ENCODE measurements around the gene CNIH2. TPM values are rescaled to one million over a fixed set of nuclear protein-coding genes. Genes with fewer than 3 reads are reported as not detected.

The CNIH2 gene
- total RNA-seq, 4 donors from 2014 or later: not detected

Other genes starting within 250 kb of the CNIH2 start
- gene GAL3ST3, start 229.0 kb upstream of the CNIH2 start, total RNA-seq: not detected
- gene SF3B2, start 225.8 kb upstream of the CNIH2 start, total RNA-seq: 100 to 1,000 TPM; 127 to 340 (median 171) TPM
- 10 to 100 TPM; 10.3 to 52.0 (median 22.3) TPM for gene PACS1, start 207.9 kb upstream of the CNIH2 start, total RNA-seq
- gene KLC2, start 20.5 kb upstream of the CNIH2 start, total RNA-seq: 10 to 100 TPM in 3 of 4 donors, 1 to 10 TPM in 1; 8.3 to 28.0 (median 13.2) TPM
- 100 to 1,000 TPM in 2 of 4 donors, 10 to 100 TPM in 2; 80.0 to 161 (median 103) TPM for gene RAB1B, start 9.5 kb upstream of the CNIH2 start, total RNA-seq
- 100 to 1,000 TPM in 3 of 4 donors, 10 to 100 TPM in 1; 52.0 to 132 (median 115) TPM for gene YIF1A, start 11.0 kb downstream of the CNIH2 start, total RNA-seq
- gene TMEM151A, start 13.7 kb downstream of the CNIH2 start, total RNA-seq: under 1 TPM in 2 of 4 donors, not detected in 2; 0.27 to 0.35 TPM
- gene CD248, start 38.9 kb downstream of the CNIH2 start, total RNA-seq: 10 to 100 TPM in 3 of 4 donors, 1 to 10 TPM in 1; 2.9 to 44.6 (median 12.0) TPM
- gene RIN1, start 58.3 kb downstream of the CNIH2 start, total RNA-seq: 10 to 100 TPM in 2 of 4 donors, 1 to 10 TPM in 2; 4.1 to 18.9 (median 10.8) TPM
- gene BRMS1, start 66.9 kb downstream of the CNIH2 start, total RNA-seq: 10 to 100 TPM; 36.9 to 63.5 (median 50.3) TPM
- gene B4GAT1, start 69.5 kb downstream of the CNIH2 start, total RNA-seq: 10 to 100 TPM in 3 of 4 donors, 1 to 10 TPM in 1; 1.7 to 21.9 (median 18.8) TPM
- gene SLC29A2, start 93.6 kb downstream of the CNIH2 start, total RNA-seq: 10 to 100 TPM in 3 of 4 donors, 1 to 10 TPM in 1; 7.4 to 21.6 (median 17.1) TPM
- not detected for gene NPAS4, start 142.9 kb downstream of the CNIH2 start, total RNA-seq
- gene MRPL11, start 160.7 kb downstream of the CNIH2 start, total RNA-seq: 10 to 100 TPM; 24.7 to 34.9 (median 28.9) TPM
- gene PELI3, start 188.7 kb downstream of the CNIH2 start, total RNA-seq: 10 to 100 TPM in 2 of 4 donors, 1 to 10 TPM in 2; 5.6 to 11.6 (median 10.0) TPM
- 10 to 100 TPM; 58.3 to 66.8 (median 63.2) TPM for gene DPP3, start 202.3 kb downstream of the CNIH2 start, total RNA-seq
- 100 to 1,000 TPM in 1 of 4 donors, 10 to 100 TPM in 3; 25.6 to 167 (median 73.4) TPM for gene BBS1, start 232.5 kb downstream of the CNIH2 start, total RNA-seq

All from Peyer's patch (tissue), 4 donors.